Bronchial epithelial cell (primary cell): ENCODE results near the gene SNIP1. TPM values are rescaled to one million over a fixed set of nuclear protein-coding genes. Genes with fewer than 3 reads are reported as not detected.
"Not testable (repeated sequence)": the region's sequence is repeated elsewhere in the genome, so short reads cannot be mapped to it uniquely, and the experiment has no call there.

Experiments
- DNase-seq: peaks from one replicate; pipeline ENCODE4 v3.0.0-alpha.2; 2010; ENCODE audit warnings: low read depth
- FAIRE-seq: peaks from 2 replicates; lab custom pipeline; 2011; peaks lifted over from hg19 to GRCh38; lab: Jason Lieb, UNC
- H3K27me3 ChIP-seq: 2 replicates; pipeline ENCODE4 v1.5.1; 2011; ENCODE audit warnings: low read length; ENCODE audit not compliant: control insufficient read depth, insufficient read depth
- H3K36me3 ChIP-seq: 2 replicates; pipeline ENCODE4 v1.5.1; 2011; ENCODE audit warnings: low read length; ENCODE audit not compliant: control insufficient read depth, insufficient read depth
- H3K4me3 ChIP-seq: 2 replicates; pipeline ENCODE4 v1.5.1; 2011; ENCODE audit warnings: mild to moderate bottlenecking, low read depth, low read length, control low read depth
- CTCF ChIP-seq: IDR thresholded peaks from 2 replicates; pipeline ENCODE4 v1.5.1; 2011; ENCODE audit warnings: mild to moderate bottlenecking, moderate library complexity, low read length, control low read depth, inconsistent platforms; ENCODE audit not compliant: insufficient read depth, severe bottlenecking
- total RNA-seq: library from RNA; depleted of rRNA; stranded (reverse); fragments of >200 nt; gene quantifications from 2 replicates; pipeline ENCODE4 v1.2.1, GENCODE V29; 2014

Gene SNIP1
- total RNA-seq, 1 donor from 2014 or later = 11.3 TPM

- H3K27me3 ChIP-seq = no peaks in the 10 kb centered on the region
- FAIRE-seq (no peak), DNase-seq (peak; percentile 4)
- peaks cover 4% of the 10 kb centered on the region for H3K36me3 ChIP-seq
- peak overlapping the region; percentile 100 for H3K4me3 ChIP-seq
- TF ChIP-seq CTCF = no peak
Measured at GRCh38 chr1:37553598-37553926, 531 bp downstream of the SNIP1 start.

GRCh38 chr1:37549341-37549740 lies 4.8 kb downstream of the SNIP1 start:
- DNase-seq = peak; percentile 15
- no peak for FAIRE-seq
- peaks cover 6% of the 10 kb centered on the region for H3K36me3 ChIP-seq
- H3K27me3 ChIP-seq = no peaks in the 10 kb centered on the region
- TF ChIP-seq CTCF = no peak
- H3K4me3 ChIP-seq = no peak overlapping the region

- TF ChIP-seq CTCF = no peak
- no peak overlapping the region for H3K4me3 ChIP-seq
- no peaks in the 10 kb centered on the region for H3K27me3 ChIP-seq
- DNase-seq (no peak), FAIRE-seq (no peak)
- peaks cover 9% of the 10 kb centered on the region for H3K36me3 ChIP-seq
Measured at GRCh38 chr1:37545019-37545418, 9.1 kb downstream of the SNIP1 start.

- DNase-seq (no peak), FAIRE-seq (no peak)
- Histone ChIP-seq H3K4me3 (no peak overlapping the region), H3K27me3 (no peaks in the 10 kb centered on the region), H3K36me3 (peaks cover 11% of the 10 kb centered on the region)
- no peak for TF ChIP-seq CTCF
Measured at GRCh38 chr1:37544530-37544929, 9.6 kb downstream of the SNIP1 start.

GRCh38 chr1:37540036-37540785 lies 13.9 kb downstream of the SNIP1 start:
- no peak for FAIRE-seq
- peaks cover 9% of the 10 kb centered on the region for H3K36me3 ChIP-seq
- H3K27me3 ChIP-seq = no peaks in the 10 kb centered on the region
- H3K4me3 ChIP-seq = no peak overlapping the region
- no peak for DNase-seq
- TF ChIP-seq CTCF = no peak

GRCh38 chr1:37539154-37539553 lies 14.9 kb downstream of the SNIP1 start:
- not testable (repeated sequence) for H3K36me3 ChIP-seq, DNase-seq, H3K4me3 ChIP-seq

More at GRCh38 chr1:37539154-37539553, 14.9 kb downstream of the SNIP1 start:
- not testable (repeated sequence) for FAIRE-seq, H3K27me3 ChIP-seq
